Right lobe of liver (tissue), 6 donors: ENCODE measurements around the gene PPP2R3C. TPM values are rescaled to one million over a fixed set of nuclear protein-coding genes. Genes with fewer than 3 reads are reported as not detected.
"Not testable (repeated sequence)": the region's sequence is repeated elsewhere in the genome, so short reads cannot be mapped to it uniquely, and the experiment has no call there.

ENCODE experiments used
- ATAC-seq, 4 donors: fragments of 200-7000 bp; cut with Tn5 transposase; one replicate each; pipeline ENCODE4 v1.9.1; 2020; ENCODE audit warnings: mild to moderate bottlenecking in 4 of 4, moderate library complexity in 4 of 4
- DNase-seq, 3 donors: peaks; one replicate each; pipeline ENCODE4 v3.0.0-alpha.2; 2020
- H3K27ac ChIP-seq, 3 donors: fragments of 200-600 bp; one replicate each; pipeline ENCODE4 v1.8.0; 2022
- H3K27me3 ChIP-seq, 2 donors: fragments of 200-600 bp; one replicate each; pipeline ENCODE4 v1.8.0; 2022
- H3K36me3 ChIP-seq, 4 donors: fragments of 200-600 bp; sonication (generic) in 1 of 4; one replicate each; pipeline versions ENCODE4 v1.5.1 to v1.8.0; 2017 to 2022; ENCODE audit warnings: control low read depth in 1 of 4
- H3K4me1 ChIP-seq, 4 donors: fragments of 200-600 bp; sonication (generic) in 1 of 4; one replicate each; pipeline versions ENCODE4 v1.5.1 to v1.8.0; 2017 to 2022; ENCODE audit warnings: control low read depth in 1 of 4
- H3K4me3 ChIP-seq, 3 donors: fragments of 200-600 bp; one replicate each; pipeline ENCODE4 v1.8.0; 2022
- H3K9me3 ChIP-seq, 4 donors: fragments of 200-600 bp; sonication (generic) in 1 of 4; one replicate each; pipeline versions ENCODE4 v1.5.1 to v1.8.0; 2017 to 2022; ENCODE audit warnings: control low read depth in 1 of 4
- CTCF ChIP-seq, 4 donors: fragments of 200-600 bp in 3 of 4; fragments of 450-650 bp in 1 of 4; IDR thresholded peaks; one replicate each; pipeline versions ENCODE4 v1.5.1 to v1.8.0; 2016 to 2022; ENCODE audit warnings: antibody characterized with exemption in 4 of 4, mild to moderate bottlenecking in 2 of 4
- POLR2A ChIP-seq: fragments of 450-650 bp; IDR thresholded peaks from one replicate; pipeline ENCODE4 v1.6.1; 2017; ENCODE audit warnings: antibody characterized with exemption, mild to moderate bottlenecking
- WGBS: methylation state at CpG from one replicate; pipeline ENCODE4 v1.1.6; 2018; ENCODE audit warnings: low coverage, low lambda C conversion rate; ENCODE audit not compliant: insufficient coverage; ENCODE audit errors: missing lambda C conversion rate; 5-methylcytosine and 5-hydroxymethylcytosine counted together
- intact Hi-C, 2 donors: fragments of 100-400 bp; cut with DNase I; formaldehyde crosslinking; loops; one replicate each; pipeline versions ENCODE4 v1.11.2 to v1.14.1; 2022
- total RNA-seq, 6 experiments: library from RNA; depleted of rRNA in 2 of 6; stranded (reverse); fragments of >200 nt in 2 of 6; fragmentation: NEBNext Ultra II Directional in 3 of 6; extraction: Animal tissue kit (Norgen Biotek cat#: 25700) in 3 of 6; gene quantifications; one replicate each; pipeline versions ENCODE4 v1.1.0 to v1.2.4, GENCODE V29; 2016 to 2023
- donor health status: DM: no; HTN: yes; CAD: no.
- donor health status: DM: no; HTN: no; CAD: no.
- donor health status: DM: no; HTN: no; CAD: no.
- donor health status: DM: no; HTN: yes; CAD: no.
- donor health status: DM: no; HTN: yes; CAD: no.

The PPP2R3C gene
- total RNA-seq, 6 experiments from 2014 or later: 6.8 to 15.6 (median 9.4) TPM

- peaks cover 0 to 10% (median 0%) of the 10 kb centered on the region in 4 donors for H3K4me1 ChIP-seq
- H3K27me3 ChIP-seq: no peaks in the 10 kb centered on the region
- no peak overlapping the region for H3K27ac ChIP-seq
- no peaks in the 10 kb centered on the region for H3K36me3 ChIP-seq
- H3K4me3 ChIP-seq: no peak overlapping the region
- ATAC-seq: no peak
- TF ChIP-seq POLR2A (no peak), CTCF (IDR thresholded peaks at IDR 0.05) (no peak)
- 78% methylated on average over 2 of the region's 2 CpGs for WGBS
- intact Hi-C loops: no loop called here
- DNase-seq: no peak
- no peaks in the 10 kb centered on the region for H3K9me3 ChIP-seq
These were observed 32.2 kb upstream of the PPP2R3C start for GRCh38 chr14:35154016-35154415.

DNA sequence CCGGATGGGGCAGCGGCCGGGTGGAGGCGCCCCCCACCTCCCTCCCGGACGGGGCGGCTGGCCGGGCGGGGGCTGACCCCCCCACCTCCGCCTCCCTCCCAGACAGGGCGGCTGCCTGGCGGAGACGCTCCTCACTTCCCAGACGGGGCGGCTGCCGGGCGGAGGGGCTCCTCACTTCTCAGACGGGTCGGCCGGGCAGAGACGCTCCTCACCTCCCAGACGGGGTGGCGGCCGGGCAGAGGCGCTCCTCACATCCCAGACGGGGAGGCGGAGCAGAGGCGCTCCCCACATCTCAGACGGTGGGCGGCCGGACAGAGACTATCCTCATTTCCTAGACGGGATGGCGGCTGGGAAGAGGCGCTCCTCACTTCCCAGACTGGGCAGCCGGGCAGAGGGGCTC, 30.7 kb upstream of the PPP2R3C start:
- ATAC-seq: not testable (repeated sequence)

DNA sequence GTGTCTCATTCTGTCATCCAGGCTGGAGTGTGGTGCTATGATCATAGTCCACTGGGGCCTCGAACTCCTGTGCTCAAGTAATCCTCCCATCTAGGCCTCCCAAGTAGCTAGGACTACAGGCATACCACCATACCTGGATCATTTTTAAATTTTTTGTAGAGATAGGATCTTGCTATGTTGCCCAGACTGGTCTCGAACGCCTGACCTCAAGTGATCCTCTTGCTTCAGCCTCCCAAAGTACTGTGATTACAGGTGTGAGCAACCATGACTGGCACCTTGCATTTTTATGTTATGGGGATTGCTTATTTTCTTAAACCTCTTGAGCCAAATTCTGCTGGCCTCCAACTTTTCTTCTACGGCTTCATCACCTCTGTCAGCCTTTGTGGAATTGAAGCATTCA, 27.4 kb upstream of the PPP2R3C start:
- no peak for DNase-seq
- no peak overlapping the region for H3K4me3 ChIP-seq
- no peaks in the 10 kb centered on the region for H3K36me3 ChIP-seq
- H3K27me3 ChIP-seq: no peaks in the 10 kb centered on the region
- TF ChIP-seq POLR2A: no peak
- TF ChIP-seq CTCF (IDR thresholded peaks at IDR 0.05): no peak
- H3K27ac ChIP-seq: no peak overlapping the region
- no peaks in the 10 kb centered on the region for H3K9me3 ChIP-seq
- WGBS: 100% methylated on average over 2 of the region's 4 CpGs
- no peak for ATAC-seq
- intact Hi-C loops: no loop called here
- no peaks in the 10 kb centered on the region for H3K4me1 ChIP-seq

More for the DNA sequence above, 30.7 kb upstream of the PPP2R3C start:
- DNase-seq, H3K36me3 ChIP-seq, H3K27ac ChIP-seq, H3K27me3 ChIP-seq, H3K4me3 ChIP-seq, intact Hi-C loops, H3K9me3 ChIP-seq: not testable (repeated sequence)
- peaks cover 0 to 10% (median 0%) of the 10 kb centered on the region in 4 donors for H3K4me1 ChIP-seq
- 100% methylated on average over 9 of the region's 35 CpGs for WGBS

GRCh38 chr14:35147711-35148110, 25.9 kb upstream of the PPP2R3C start:
- 73% methylated on average over 3 of the region's 3 CpGs for WGBS
- H3K9me3 ChIP-seq: no peaks in the 10 kb centered on the region

GRCh38 chr14:35147186-35147585, 25.4 kb upstream of the PPP2R3C start:
- H3K27ac ChIP-seq: no peak overlapping the region
- intact Hi-C loops: no loop called here
- no peak overlapping the region for H3K4me3 ChIP-seq
- ATAC-seq: no peak
- peaks cover 0 to 3% (median 0%) of the 10 kb centered on the region in 4 donors for H3K36me3 ChIP-seq
- no peaks in the 10 kb centered on the region for H3K27me3 ChIP-seq
- TF ChIP-seq CTCF (IDR thresholded peaks at IDR 0.05): no peak
- no peak for TF ChIP-seq POLR2A
- H3K4me1 ChIP-seq: no peaks in the 10 kb centered on the region
- 85% methylated on average over 2 of the region's 2 CpGs for WGBS
- no peaks in the 10 kb centered on the region for H3K9me3 ChIP-seq
- no peak for DNase-seq

More at GRCh38 chr14:35147711-35148110, 25.9 kb upstream of the PPP2R3C start:
- Histone ChIP-seq H3K4me1 (no peaks in the 10 kb centered on the region), H3K27me3 (no peaks in the 10 kb centered on the region), H3K27ac (no peak overlapping the region), H3K4me3 (no peak overlapping the region), H3K36me3 (peaks cover 0 to under 1% (median 0%) of the 10 kb centered on the region in 4 donors)
- intact Hi-C loops: no loop called here
- TF ChIP-seq CTCF (IDR thresholded peaks at IDR 0.05) (no peak), POLR2A (no peak)
- DNase-seq (no peak), ATAC-seq (no peak)
